ENCODE measurements around the gene PDE4B.
"Not testable (repeated sequence)": the region's sequence is repeated elsewhere in the genome, so short reads cannot be mapped to it uniquely, and the experiment has no call there.

The PDE4B gene

GRCh38 chr1:65814752-65815151 is 22.1 kb downstream of the PDE4B start:
- no peak for DNase-seq (ENCODE audit: low read depth)

- no peak for DNase-seq (ENCODE audit: low read depth)
Observed at GRCh38 chr1:65817891-65818290, 25.2 kb downstream of the PDE4B start.

- no peak for DNase-seq (ENCODE audit: low read depth)
Observed at GRCh38 chr1:65818966-65819365, 26.3 kb downstream of the PDE4B start.

GRCh38 chr1:65820983-65821382 is 28.3 kb downstream of the PDE4B start:
- DNase-seq (ENCODE audit: low read depth) = no peak

GRCh38 chr1:65821386-65821785 is 28.7 kb downstream of the PDE4B start:
- DNase-seq (ENCODE audit: low read depth) = no peak

- no peak for DNase-seq (ENCODE audit: low read depth)
Observed at GRCh38 chr1:65824103-65824502, 31.4 kb downstream of the PDE4B start.

- DNase-seq (ENCODE audit: low read depth) = no peak
Observed at GRCh38 chr1:65825741-65826140, 33.0 kb downstream of the PDE4B start.

- no peak for DNase-seq (ENCODE audit: low read depth)
Observed at GRCh38 chr1:65826782-65827181, 34.1 kb downstream of the PDE4B start.

- no peak for DNase-seq (ENCODE audit: low read depth)
Observed at GRCh38 chr1:65827346-65827745, 34.7 kb downstream of the PDE4B start.

- DNase-seq (ENCODE audit: low read depth) = no peak
Observed at GRCh38 chr1:65830306-65830705, 37.6 kb downstream of the PDE4B start.

- DNase-seq (ENCODE audit: low read depth) = no peak
Observed at GRCh38 chr1:65832296-65832695, 39.6 kb downstream of the PDE4B start.

GRCh38 chr1:65836686-65837085 is 44.0 kb downstream of the PDE4B start:
- DNase-seq (ENCODE audit: low read depth) = no peak

GRCh38 chr1:65840683-65841082 is 48.0 kb downstream of the PDE4B start:
- DNase-seq (ENCODE audit: low read depth) = no peak

GRCh38 chr1:65844296-65844695 is 51.6 kb downstream of the PDE4B start:
- DNase-seq (ENCODE audit: low read depth) = no peak

- no peak for DNase-seq (ENCODE audit: low read depth)
Observed at GRCh38 chr1:65844821-65845534, 52.3 kb downstream of the PDE4B start.

- DNase-seq (ENCODE audit: low read depth) = no peak
Observed at GRCh38 chr1:65845535-65846060, 52.9 kb downstream of the PDE4B start.

- no peak for DNase-seq (ENCODE audit: low read depth)
Observed at GRCh38 chr1:65846866-65847265, 54.2 kb downstream of the PDE4B start.

GRCh38 chr1:65850281-65850680 is 57.6 kb downstream of the PDE4B start:
- DNase-seq (ENCODE audit: low read depth) = no peak

- not testable (repeated sequence) for DNase-seq (ENCODE audit: low read depth)
Observed at GRCh38 chr1:65856591-65856990, 63.9 kb downstream of the PDE4B start.

- no peak for DNase-seq (ENCODE audit: low read depth)
Observed at GRCh38 chr1:65866439-65866838, 73.7 kb downstream of the PDE4B start.

GRCh38 chr1:65872301-65872700 is 79.6 kb downstream of the PDE4B start:
- no peak for DNase-seq (ENCODE audit: low read depth)

GRCh38 chr1:65878342-65878741 is 85.6 kb downstream of the PDE4B start:
- not testable (repeated sequence) for DNase-seq (ENCODE audit: low read depth)

- no peak for DNase-seq (ENCODE audit: low read depth)
Observed at GRCh38 chr1:65880611-65881010, 87.9 kb downstream of the PDE4B start.

GRCh38 chr1:65881067-65881594 is 88.4 kb downstream of the PDE4B start:
- DNase-seq (ENCODE audit: low read depth) = no peak
